Fibroblast of lung (primary cell): ENCODE data around the gene SLC4A5. TPM values are rescaled to one million over a fixed set of nuclear protein-coding genes. Genes with fewer than 3 reads are reported as not detected.

Source experiments
- DNase-seq, 2 donors: peaks; one replicate each; pipeline versions ENCODE4 v3.0.0 to v3.0.0-alpha.2; 2010; ENCODE audit warnings: low read depth in 2 of 2
- H2AFZ ChIP-seq: 2 replicates; pipeline ENCODE4 v1.5.1; 2012; ENCODE audit warnings: low read length, control low read depth, inconsistent platforms
- H3K27ac ChIP-seq: 2 replicates; pipeline ENCODE4 v1.5.1; 2011; ENCODE audit warnings: low read length, control low read depth; ENCODE audit not compliant: insufficient read depth
- H3K27me3 ChIP-seq: 2 replicates; pipeline ENCODE4 v1.5.1; 2011; ENCODE audit warnings: mild to moderate bottlenecking, low read length; ENCODE audit not compliant: control insufficient read depth, insufficient read depth
- H3K36me3 ChIP-seq: 2 replicates; pipeline ENCODE4 v1.5.1; 2011; ENCODE audit warnings: low read length; ENCODE audit not compliant: control insufficient read depth, insufficient read depth
- H3K4me1 ChIP-seq: 2 replicates; pipeline ENCODE4 v1.5.1; 2011; ENCODE audit warnings: low read length; ENCODE audit not compliant: control insufficient read depth, insufficient read depth; ENCODE audit errors: extremely low read depth
- H3K4me2 ChIP-seq: 2 replicates; pipeline ENCODE4 v1.5.1; 2011; ENCODE audit warnings: low read length, control low read depth; ENCODE audit not compliant: insufficient read depth; ENCODE audit errors: extremely low read depth
- H3K4me3 ChIP-seq, 4 experiments: fragments of 200-600 bp in 1 of 4; sonication (generic) in 1 of 4; replicated peaks in 1 of 4; 2 replicates each; pipeline ENCODE4 v1.5.1; 2011 to 2016; ENCODE audit warnings: low read length in 4 of 4, low read depth in 3 of 4, mild to moderate bottlenecking in 3 of 4, control low read depth in 2 of 4, inconsistent platforms in 1 of 4, mixed read lengths in 1 of 4; ENCODE audit not compliant: insufficient read depth in 1 of 4; ENCODE audit errors: control extremely low read depth in 1 of 4
- H3K79me2 ChIP-seq: 2 replicates; pipeline ENCODE4 v1.5.1; 2012; ENCODE audit warnings: mild to moderate bottlenecking, low read length, inconsistent platforms; ENCODE audit not compliant: control insufficient read depth, insufficient read depth
- H3K9ac ChIP-seq: 2 replicates; pipeline ENCODE4 v1.5.1; 2011; ENCODE audit warnings: mild to moderate bottlenecking, low read length, control low read depth; ENCODE audit not compliant: insufficient read depth
- H3K9me3 ChIP-seq: 2 replicates; pipeline ENCODE4 v1.5.1; 2012; ENCODE audit warnings: low read depth, low read length; ENCODE audit not compliant: control insufficient read depth, insufficient read depth
- H4K20me1 ChIP-seq: 2 replicates; pipeline ENCODE4 v1.5.1; 2011; ENCODE audit warnings: low read length; ENCODE audit not compliant: control insufficient read depth, insufficient read depth; ENCODE audit errors: extremely low read depth
- EZH2 ChIP-seq: IDR thresholded peaks from 2 replicates; pipeline ENCODE4 v1.5.1; 2012; ENCODE audit warnings: low read length, control low read depth, mild to moderate bottlenecking; ENCODE audit errors: missing control alignments
- polyA plus RNA-seq, 2 donors: library from polyadenylated mRNA; depleted of rRNA in 1 of 2; stranded (reverse) in 1 of 2; unstranded in 1 of 2; fragments of >200 nt; gene quantifications; 2 replicates each; pipeline ENCODE4 v1.2.1, GENCODE V29; 2011 to 2012; ENCODE audit warnings: missing spikeins in 1 of 2
- total RNA-seq: library from RNA; depleted of rRNA; stranded (reverse); fragments of >200 nt; gene quantifications from 2 replicates; pipeline ENCODE4 v1.2.1, GENCODE V29; 2014
- TF ChIP-seq, protein P1 (sequence below), 2 donors: IDR thresholded peaks in 1 of 2; conservative IDR thresholded peaks in 1 of 2; 1 replicate in 1 of 2; 2 replicates in 1 of 2; pipeline ENCODE4 v1.5.1; 2011 to 2012; ENCODE audit warnings: low read length in 2 of 2, control low read depth in 1 of 2, inconsistent platforms in 1 of 2, low read depth in 1 of 2, mild to moderate bottlenecking in 1 of 2

SLC4A5 gene
- total and polyA plus RNA-seq, 2 donors (not counting 1 experiment from before 2014, with no cell fraction given): 0.12 to 0.17 TPM

DNA sequence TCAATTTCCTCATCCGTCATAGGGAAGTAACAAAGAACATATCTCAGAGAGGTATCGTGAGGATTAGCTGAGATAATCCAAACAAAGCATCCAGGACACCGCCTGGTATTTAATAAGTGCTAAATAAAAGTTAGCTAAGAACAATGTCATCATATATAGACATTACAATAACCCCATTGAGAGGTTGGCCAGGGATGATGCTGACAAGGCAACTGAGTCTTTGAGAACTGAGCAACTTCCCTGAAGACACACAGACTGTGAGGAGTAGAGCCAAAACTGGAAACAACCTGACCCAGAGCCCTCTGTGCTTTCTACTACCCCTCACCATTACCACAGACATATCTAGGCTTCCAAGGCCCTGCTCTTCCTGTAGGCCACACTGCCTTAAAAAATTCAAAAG lies 38.5 kb upstream of the SLC4A5 start:
- TF ChIP-seq, protein P1, sequence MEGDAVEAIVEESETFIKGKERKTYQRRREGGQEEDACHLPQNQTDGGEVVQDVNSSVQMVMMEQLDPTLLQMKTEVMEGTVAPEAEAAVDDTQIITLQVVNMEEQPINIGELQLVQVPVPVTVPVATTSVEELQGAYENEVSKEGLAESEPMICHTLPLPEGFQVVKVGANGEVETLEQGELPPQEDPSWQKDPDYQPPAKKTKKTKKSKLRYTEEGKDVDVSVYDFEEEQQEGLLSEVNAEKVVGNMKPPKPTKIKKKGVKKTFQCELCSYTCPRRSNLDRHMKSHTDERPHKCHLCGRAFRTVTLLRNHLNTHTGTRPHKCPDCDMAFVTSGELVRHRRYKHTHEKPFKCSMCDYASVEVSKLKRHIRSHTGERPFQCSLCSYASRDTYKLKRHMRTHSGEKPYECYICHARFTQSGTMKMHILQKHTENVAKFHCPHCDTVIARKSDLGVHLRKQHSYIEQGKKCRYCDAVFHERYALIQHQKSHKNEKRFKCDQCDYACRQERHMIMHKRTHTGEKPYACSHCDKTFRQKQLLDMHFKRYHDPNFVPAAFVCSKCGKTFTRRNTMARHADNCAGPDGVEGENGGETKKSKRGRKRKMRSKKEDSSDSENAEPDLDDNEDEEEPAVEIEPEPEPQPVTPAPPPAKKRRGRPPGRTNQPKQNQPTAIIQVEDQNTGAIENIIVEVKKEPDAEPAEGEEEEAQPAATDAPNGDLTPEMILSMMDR (conservative IDR thresholded peaks at IDR 0.05 in 1 of 2, IDR thresholded peaks at IDR 0.05 in 1 of 2; ENCODE audit: low read depth in 1 of 2, low read length in 2 of 2): no peak
- no peak for TF ChIP-seq EZH2
- DNase-seq: no peak
- H2AFZ ChIP-seq: no peak overlapping the region
- H3K79me2 ChIP-seq: peaks cover 57% of the 10 kb centered on the region
- H3K4me1 ChIP-seq: peaks cover 8% of the 10 kb centered on the region
- no peak overlapping the region for H3K4me2 ChIP-seq
- H3K9me3 ChIP-seq: no peaks in the 10 kb centered on the region
- no peak overlapping the region for H3K9ac ChIP-seq
- H3K36me3 ChIP-seq: peaks cover 2% of the 10 kb centered on the region
- no peaks in the 10 kb centered on the region for H3K27me3 ChIP-seq
- no peak overlapping the region for H3K4me3 ChIP-seq
- no peaks in the 10 kb centered on the region for H4K20me1 ChIP-seq
- no peak overlapping the region for H3K27ac ChIP-seq

GRCh38 chr2:74379851-74380789 lies 36.9 kb upstream of the SLC4A5 start, which contains the start of gene DCTN1:
Gene DCTN1, minus strand, starts transcription at chr2:74380311. Its CDS starts 274 bp downstream, at chr2:74380037.
- DNase-seq: peak; percentile 70 to 81
- Histone ChIP-seq H3K9ac (peak within 1 kb of the TSS; percentile 73), H3K4me1 (peaks cover 8% of the 10 kb centered on the region), H3K27ac (peak within 1 kb of the TSS; percentile 66), H3K79me2 (peaks cover 49% of the 10 kb centered on the region), H2AFZ (no peak within 1 kb of the TSS), H3K36me3 (peaks cover 2% of the 10 kb centered on the region), H4K20me1 (no peaks in the 10 kb centered on the region), H3K27me3 (no peaks in the 10 kb centered on the region), H3K4me3 (peak within 1 kb of the TSS; percentile 41 to 74 (median 66)), H3K4me2 (peak within 1 kb of the TSS; percentile 94), H3K9me3 (no peaks in the 10 kb centered on the region)
- TF ChIP-seq, protein P1 (conservative IDR thresholded peaks at IDR 0.05 in 1 of 2, IDR thresholded peaks at IDR 0.05 in 1 of 2; ENCODE audit: low read depth in 1 of 2, low read length in 2 of 2): no peak
- TF ChIP-seq EZH2: no peak

- Histone ChIP-seq H3K4me2 (no peak overlapping the region), H3K9ac (no peak overlapping the region), H2AFZ (no peak overlapping the region), H3K27me3 (no peaks in the 10 kb centered on the region), H3K4me3 (no peak overlapping the region), H3K79me2 (peaks cover 46% of the 10 kb centered on the region), H3K27ac (no peak overlapping the region), H3K9me3 (no peaks in the 10 kb centered on the region), H3K36me3 (peaks cover 2% of the 10 kb centered on the region), H3K4me1 (peaks cover 7% of the 10 kb centered on the region), H4K20me1 (no peaks in the 10 kb centered on the region)
- no peak for DNase-seq
- no peak for TF ChIP-seq EZH2
- TF ChIP-seq, protein P1 (conservative IDR thresholded peaks at IDR 0.05 in 1 of 2, IDR thresholded peaks at IDR 0.05 in 1 of 2; ENCODE audit: low read depth in 1 of 2, low read length in 2 of 2): no peak
Measured at GRCh38 chr2:74378007-74378406, 34.8 kb upstream of the SLC4A5 start.
